Neural progenitor cell (in vitro differentiated cells): ENCODE data around the gene AIFM3. TPM values are rescaled to one million over a fixed set of nuclear protein-coding genes. Genes with fewer than 3 reads are reported as not detected.

ENCODE experiments used
- DNase-seq: peaks from one replicate; pipeline ENCODE4 v3.0.0-alpha.2; 2016; ENCODE audit warnings: low spot score
- H2AFZ ChIP-seq: fragments of 200-600 bp; sonication (generic); replicated peaks from 2 replicates; pipeline ENCODE4 v1.6.1; 2016; ENCODE audit warnings: antibody characterized with exemption
- H3F3A ChIP-seq: fragments of 200-600 bp; sonication (generic); 2 replicates; pipeline ENCODE4 v1.6.1; 2016; ENCODE audit warnings: antibody characterized with exemption, low read depth
- H3K27ac ChIP-seq: fragments of 200-600 bp; sonication (generic); 2 replicates; pipeline ENCODE4 v1.5.1; 2016; ENCODE audit warnings: mild to moderate bottlenecking
- H3K27me3 ChIP-seq: fragments of 200-600 bp; sonication (generic); 2 replicates; pipeline ENCODE4 v1.6.1; 2016; ENCODE audit warnings: mild to moderate bottlenecking, moderate library complexity
- H3K36me3 ChIP-seq: fragments of 200-600 bp; sonication (generic); 2 replicates; pipeline ENCODE4 v1.5.1; 2016
- H3K4me1 ChIP-seq: fragments of 200-600 bp; sonication (generic); 2 replicates; pipeline ENCODE4 v1.6.1; 2016; ENCODE audit warnings: mixed run types
- H3K4me2 ChIP-seq: fragments of 200-600 bp; sonication (generic); 2 replicates; pipeline ENCODE4 v1.6.1; 2016
- H3K4me3 ChIP-seq: fragments of 200-600 bp; sonication (generic); 2 replicates; pipeline ENCODE4 v1.5.1; 2016
- H3K79me2 ChIP-seq: fragments of 200-600 bp; sonication (generic); 2 replicates; pipeline ENCODE4 v1.6.1; 2016; ENCODE audit warnings: low read depth
- H3K9ac ChIP-seq: fragments of 200-600 bp; sonication (generic); 2 replicates; pipeline ENCODE4 v1.6.1; 2016
- H3K9me3 ChIP-seq: fragments of 200-600 bp; sonication (generic); 2 replicates; pipeline ENCODE4 v1.5.1; 2016; ENCODE audit warnings: low read depth
- H4K20me1 ChIP-seq: fragments of 200-600 bp; sonication (generic); 2 replicates; pipeline ENCODE4 v1.6.1; 2016; ENCODE audit warnings: low read depth
- H3K27ac Mint-ChIP-seq: 3 replicates; pipeline ENCODE4 v1.8.0; 2021; ENCODE audit warnings: mixed read lengths
- H3K27me3 Mint-ChIP-seq: 2 replicates; pipeline ENCODE4 v1.8.0; 2022; ENCODE audit warnings: low read depth, mild to moderate bottlenecking, inconsistent platforms, moderate library complexity, mixed read lengths; ENCODE audit not compliant: insufficient read depth
- H3K36me3 Mint-ChIP-seq: 3 replicates; pipeline ENCODE4 v1.8.0; 2021; ENCODE audit warnings: mixed read lengths
- H3K4me1 Mint-ChIP-seq: 3 replicates; pipeline ENCODE4 v1.8.0; 2021; ENCODE audit warnings: mixed read lengths
- H3K4me3 Mint-ChIP-seq: 3 replicates; pipeline ENCODE4 v1.8.0; 2021; ENCODE audit warnings: mild to moderate bottlenecking, moderate library complexity, mixed read lengths
- H3K9me3 Mint-ChIP-seq: 3 replicates; pipeline ENCODE4 v1.8.0; 2020; ENCODE audit warnings: mixed read lengths
- EZH2 ChIP-seq: fragments of 200-600 bp; sonication (generic); IDR thresholded peaks from 2 replicates; pipeline ENCODE4 v1.6.1; 2017; ENCODE audit warnings: antibody characterized with exemption, mild to moderate bottlenecking, moderate library complexity
- EZH2phosphoT487 ChIP-seq: fragments of 200-600 bp; sonication (generic); IDR thresholded peaks from 2 replicates; pipeline ENCODE4 v1.6.1; 2017; ENCODE audit warnings: antibody characterized with exemption
- total RNA-seq: library from RNA; depleted of rRNA; stranded (reverse); fragments of >200 nt; gene quantifications from 2 replicates; pipeline ENCODE4 v1.2.3, GENCODE V29; 2015; ENCODE audit warnings: low replicate concordance
- TF ChIP-seq, protein P1 (sequence below): fragments of 200-600 bp; sonication (generic); IDR thresholded peaks from 2 replicates; pipeline ENCODE4 v1.5.1; 2017; ENCODE audit warnings: antibody characterized with exemption, mild to moderate bottlenecking

AIFM3 gene
- total RNA-seq, 1 donor from 2014 or later: 4.3 TPM

GRCh38 chr22:20998411-20999336, 31.6 kb downstream of the AIFM3 start:
- H4K20me1 ChIP-seq: no peaks in the 10 kb centered on the region
- no peak overlapping the region for H3K9ac ChIP-seq
- H2AFZ ChIP-seq: no peak overlapping the region
- peaks cover 8% of the 10 kb centered on the region for H3K27me3 Mint-ChIP-seq
- peaks cover 9% of the 10 kb centered on the region for H3K4me1 ChIP-seq
- H3K27ac ChIP-seq: no peak overlapping the region
- TF ChIP-seq EZH2 (no peak), EZH2phosphoT487 (no peak)
- TF ChIP-seq, protein P1, sequence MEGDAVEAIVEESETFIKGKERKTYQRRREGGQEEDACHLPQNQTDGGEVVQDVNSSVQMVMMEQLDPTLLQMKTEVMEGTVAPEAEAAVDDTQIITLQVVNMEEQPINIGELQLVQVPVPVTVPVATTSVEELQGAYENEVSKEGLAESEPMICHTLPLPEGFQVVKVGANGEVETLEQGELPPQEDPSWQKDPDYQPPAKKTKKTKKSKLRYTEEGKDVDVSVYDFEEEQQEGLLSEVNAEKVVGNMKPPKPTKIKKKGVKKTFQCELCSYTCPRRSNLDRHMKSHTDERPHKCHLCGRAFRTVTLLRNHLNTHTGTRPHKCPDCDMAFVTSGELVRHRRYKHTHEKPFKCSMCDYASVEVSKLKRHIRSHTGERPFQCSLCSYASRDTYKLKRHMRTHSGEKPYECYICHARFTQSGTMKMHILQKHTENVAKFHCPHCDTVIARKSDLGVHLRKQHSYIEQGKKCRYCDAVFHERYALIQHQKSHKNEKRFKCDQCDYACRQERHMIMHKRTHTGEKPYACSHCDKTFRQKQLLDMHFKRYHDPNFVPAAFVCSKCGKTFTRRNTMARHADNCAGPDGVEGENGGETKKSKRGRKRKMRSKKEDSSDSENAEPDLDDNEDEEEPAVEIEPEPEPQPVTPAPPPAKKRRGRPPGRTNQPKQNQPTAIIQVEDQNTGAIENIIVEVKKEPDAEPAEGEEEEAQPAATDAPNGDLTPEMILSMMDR: no peak
- H3F3A ChIP-seq: peaks cover 31% of the 10 kb centered on the region
- H3K4me1 Mint-ChIP-seq: peaks cover 25% of the 10 kb centered on the region
- no peaks in the 10 kb centered on the region for H3K9me3 Mint-ChIP-seq
- H3K79me2 ChIP-seq: peaks cover 24% of the 10 kb centered on the region
- peaks cover 1% of the 10 kb centered on the region for H3K36me3 Mint-ChIP-seq
- H3K27ac Mint-ChIP-seq: no peak overlapping the region
- H3K4me2 ChIP-seq: no peak overlapping the region
- H3K27me3 ChIP-seq: no peaks in the 10 kb centered on the region
- peak overlapping the region; percentile 43 for H3K4me3 Mint-ChIP-seq
- H3K4me3 ChIP-seq: no peak overlapping the region
- no peak for DNase-seq
- H3K36me3 ChIP-seq: no peaks in the 10 kb centered on the region
- no peaks in the 10 kb centered on the region for H3K9me3 ChIP-seq

DNA sequence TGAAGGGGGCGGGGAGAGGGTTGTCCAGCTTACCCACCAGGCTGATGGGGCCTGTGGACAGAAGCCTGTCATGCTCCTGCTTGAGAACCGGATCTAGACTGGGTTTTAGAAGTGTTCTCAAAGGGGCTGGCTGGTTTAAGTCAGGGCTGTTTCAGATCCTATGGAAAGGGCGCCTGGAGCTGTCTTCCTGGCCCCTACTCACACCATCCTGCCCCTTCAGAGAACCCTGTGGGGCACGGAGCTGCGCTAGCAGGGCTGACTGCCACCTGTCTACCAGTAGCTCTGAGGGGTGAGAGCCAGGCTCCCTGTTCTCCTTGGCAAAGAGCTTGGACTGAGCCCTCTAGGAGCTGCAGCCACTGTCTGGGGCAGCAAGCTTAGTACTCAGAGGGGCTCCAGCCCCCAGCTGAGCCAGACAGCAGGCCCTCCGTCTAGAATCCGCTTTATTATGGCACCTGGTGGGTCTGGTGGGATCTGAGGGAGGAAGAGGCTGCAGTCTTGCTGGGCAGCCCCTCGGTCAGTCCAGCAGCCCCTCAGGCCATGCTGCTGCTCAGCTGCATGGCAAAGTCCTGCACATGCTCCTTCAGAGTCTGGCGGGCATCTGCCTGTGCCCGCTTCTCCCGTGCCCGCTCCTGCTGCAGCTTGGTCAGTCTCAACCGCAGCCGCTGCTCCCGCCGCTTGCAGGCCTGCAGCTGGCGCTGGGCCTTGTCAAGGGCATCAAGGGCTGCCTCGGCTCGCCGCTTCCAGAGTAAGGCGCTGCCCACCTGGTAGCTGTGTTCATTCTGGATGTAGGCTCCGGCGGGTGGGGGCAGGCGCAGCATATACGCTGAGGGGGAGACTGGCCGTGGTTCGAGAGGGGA, 32.5 kb downstream of the AIFM3 start:
- Mint-ChIP-seq H3K27ac (no peak overlapping the region), H3K27me3 (peaks cover 8% of the 10 kb centered on the region), H3K9me3 (no peaks in the 10 kb centered on the region), H3K4me1 (peaks cover 25% of the 10 kb centered on the region), H3K36me3 (peaks cover 5% of the 10 kb centered on the region), H3K4me3 (peak overlapping the region; percentile 96)
- no peak overlapping the region for H3K4me2 ChIP-seq
- peaks cover 9% of the 10 kb centered on the region for H3K4me1 ChIP-seq
- no peak overlapping the region for H3K9ac ChIP-seq
- no peak overlapping the region for H2AFZ ChIP-seq
- H3K27me3 ChIP-seq: no peaks in the 10 kb centered on the region
- no peaks in the 10 kb centered on the region for H3K9me3 ChIP-seq
- H3K4me3 ChIP-seq: no peak overlapping the region
- H3K79me2 ChIP-seq: peaks cover 24% of the 10 kb centered on the region
- no peaks in the 10 kb centered on the region for H3K36me3 ChIP-seq
- no peaks in the 10 kb centered on the region for H4K20me1 ChIP-seq
- no peak overlapping the region for H3K27ac ChIP-seq
- no peak for DNase-seq
- TF ChIP-seq EZH2: no peak
- TF ChIP-seq, protein P1: no peak
- TF ChIP-seq EZH2phosphoT487: no peak
- H3F3A ChIP-seq: peaks cover 33% of the 10 kb centered on the region

DNA sequence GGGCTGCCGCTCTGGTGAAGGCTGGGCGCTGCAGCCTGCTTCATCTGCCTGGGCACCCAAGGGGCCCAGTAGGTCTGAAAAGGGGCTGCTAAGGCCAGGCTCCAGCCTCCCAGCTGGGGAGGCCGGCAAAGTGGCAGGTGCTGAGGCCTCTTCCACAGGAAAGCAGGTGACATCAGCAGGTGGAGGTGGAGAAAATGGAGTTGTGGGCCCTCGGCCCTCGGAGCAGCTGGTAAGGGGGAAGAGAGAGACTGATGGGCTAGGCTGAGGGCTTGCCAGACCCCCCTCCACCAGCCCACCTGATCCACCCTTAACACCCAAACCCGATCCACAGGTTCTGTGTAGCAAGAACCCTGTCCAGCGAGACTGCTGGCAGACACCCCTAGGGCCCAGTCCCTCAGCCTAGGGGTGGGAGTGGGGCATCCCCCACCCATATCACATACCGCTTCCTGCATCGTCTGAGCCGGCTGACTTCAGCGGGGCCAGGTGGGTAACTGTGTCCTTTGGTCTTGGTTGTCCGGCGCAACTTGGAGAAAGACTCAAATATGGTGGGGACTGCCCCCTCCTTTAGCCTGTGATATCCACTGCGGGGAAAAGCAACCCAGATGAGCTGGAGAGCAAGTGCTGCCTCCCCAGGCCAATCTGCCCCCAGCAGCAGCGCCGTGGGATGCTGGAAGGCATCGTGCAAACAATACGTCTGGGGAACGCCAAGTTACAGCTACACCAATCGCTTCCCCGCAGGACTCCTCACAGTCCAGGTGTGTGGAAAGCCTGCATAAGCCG, 33.3 kb downstream of the AIFM3 start:
- DNase-seq: no peak
- Histone ChIP-seq H3K27ac (no peak overlapping the region), H3K4me1 (peaks cover 9% of the 10 kb centered on the region), H3K27me3 (no peaks in the 10 kb centered on the region), H4K20me1 (no peaks in the 10 kb centered on the region), H3K9me3 (no peaks in the 10 kb centered on the region), H3K4me3 (peak overlapping the region; percentile 82), H3K9ac (no peak overlapping the region), H3F3A (peaks cover 33% of the 10 kb centered on the region), H3K36me3 (no peaks in the 10 kb centered on the region), H2AFZ (no peak overlapping the region), H3K79me2 (peaks cover 24% of the 10 kb centered on the region), H3K4me2 (peak overlapping the region; percentile 88)
- Mint-ChIP-seq H3K27ac (peak overlapping the region; percentile 53), H3K9me3 (no peaks in the 10 kb centered on the region), H3K4me3 (peak overlapping the region; percentile 96), H3K36me3 (peaks cover 4% of the 10 kb centered on the region), H3K4me1 (peaks cover 25% of the 10 kb centered on the region), H3K27me3 (peaks cover 8% of the 10 kb centered on the region)
- TF ChIP-seq EZH2: no peak
